B cell (primary cell): ENCODE data around the gene GPR35. TPM values are rescaled to one million over a fixed set of nuclear protein-coding genes. Genes with fewer than 3 reads are reported as not detected.

Experiments used
- ATAC-seq: fragments of 200-7000 bp; cut with Tn5 transposase; one replicate; pipeline ENCODE4 v1.10.0; 2021; ENCODE audit warnings: low read depth, mild to moderate bottlenecking, moderate number of reproducible peaks, moderate library complexity
- CTCF ChIA-PET: fragments of 350-600 bp; sonication (Branson Sonifier 250); formaldehyde crosslinking; loops from one replicate; lab custom pipeline; 2021; ENCODE audit warnings: antibody characterized with exemption, inconsistent platforms; lab: Charles Lee
- POLR2A ChIA-PET: fragments of 350-600 bp; sonication (Branson Sonifier 250); formaldehyde crosslinking; loops from one replicate; lab custom pipeline; 2021; ENCODE audit warnings: antibody characterized with exemption; lab: Charles Lee
- DNase-seq: peaks from one replicate; pipeline ENCODE4 v3.0.0; 2013
- H2AFZ ChIP-seq: 2 replicates; pipeline ENCODE4 v1.6.1; 2012; ENCODE audit warnings: mild to moderate bottlenecking, low read depth, low read length; ENCODE audit not compliant: insufficient read depth, poor library complexity, severe bottlenecking
- H3K27ac ChIP-seq, 2 donors: 1 replicate in 1 of 2; 2 replicates in 1 of 2; pipeline ENCODE4 v1.5.1; 2012 to 2013; ENCODE audit warnings: low read length in 2 of 2, mild to moderate bottlenecking in 2 of 2, moderate library complexity in 1 of 2
- H3K27me3 ChIP-seq, 4 experiments: fragments of 200-600 bp in 1 of 4; sonication (generic) in 1 of 4; replicated peaks in 1 of 4; 1 replicate in 2 of 4; 2 replicates in 2 of 4; pipeline versions ENCODE4 v1.6.1 to v1.7.0; 2013 to 2016; ENCODE audit warnings: low read length in 3 of 4, mild to moderate bottlenecking in 2 of 4, mixed read lengths in 1 of 4, moderate library complexity in 1 of 4; ENCODE audit not compliant: insufficient read depth in 4 of 4, control insufficient read depth in 3 of 4; ENCODE audit errors: control extremely low read depth in 1 of 4
- H3K36me3 ChIP-seq, 2 experiments: replicated peaks in 1 of 2; 1 replicate in 1 of 2; 2 replicates in 1 of 2; pipeline versions ENCODE4 v1.6.1 to v1.7.1; 2013; ENCODE audit warnings: low read length in 1 of 2; ENCODE audit not compliant: insufficient read depth in 2 of 2, control insufficient read depth in 1 of 2; ENCODE audit errors: control extremely low read depth in 1 of 2, extremely low read depth in 1 of 2
- H3K4me1 ChIP-seq, 2 donors: fragments of 200-600 bp in 1 of 2; sonication (generic) in 1 of 2; 1 replicate in 1 of 2; 2 replicates in 1 of 2; pipeline versions ENCODE4 v1.5.1 to v1.6.1; 2013 to 2017; ENCODE audit warnings: low read length in 2 of 2; ENCODE audit not compliant: control insufficient read depth in 2 of 2, insufficient read depth in 2 of 2
- H3K4me2 ChIP-seq: replicated peaks from 2 replicates; pipeline ENCODE3; 2012; ENCODE audit warnings: mild to moderate bottlenecking, low read depth, low read length; ENCODE audit not compliant: poor library complexity, severe bottlenecking
- H3K4me3 ChIP-seq, 5 experiments: fragments of 200-600 bp in 1 of 5; sonication (generic) in 1 of 5; 1 replicate in 3 of 5; 2 replicates in 2 of 5; pipeline versions ENCODE4 v1.5.1 to v1.7.0; 2011 to 2016; ENCODE audit warnings: low read length in 4 of 5, mild to moderate bottlenecking in 4 of 5, low read depth in 2 of 5, control low read depth in 1 of 5, moderate library complexity in 1 of 5; ENCODE audit not compliant: insufficient read depth in 1 of 5; ENCODE audit errors: control extremely low read depth in 1 of 5, extremely low read depth in 1 of 5
- H3K79me2 ChIP-seq: fragments of 200-600 bp; sonication (generic); one replicate; pipeline ENCODE4 v1.6.0; 2016; ENCODE audit warnings: low read length; ENCODE audit not compliant: control insufficient read depth, insufficient read depth
- H3K9ac ChIP-seq: fragments of 200-600 bp; sonication (generic); 2 replicates; pipeline ENCODE4 v1.6.1; 2017; ENCODE audit warnings: mild to moderate bottlenecking, low read length, moderate library complexity
- H3K9me3 ChIP-seq, 3 donors: one replicate each; pipeline versions ENCODE4 v1.6.1 to v1.7.1; 2013; ENCODE audit warnings: low read length in 2 of 3; ENCODE audit not compliant: control insufficient read depth in 2 of 3, insufficient read depth in 1 of 3; ENCODE audit errors: control extremely low read depth in 1 of 3
- H4K20me1 ChIP-seq: 2 replicates; pipeline ENCODE4 v1.6.0; 2012; ENCODE audit warnings: mild to moderate bottlenecking, low read length; ENCODE audit not compliant: insufficient read depth, control insufficient read depth, poor library complexity, severe bottlenecking
- H3K27ac Mint-ChIP-seq: one replicate; pipeline ENCODE4 v1.8.0; 2021; ENCODE audit warnings: mixed read lengths
- H3K27me3 Mint-ChIP-seq: one replicate; pipeline ENCODE4 v1.8.0; 2021; ENCODE audit warnings: mixed read lengths
- H3K4me1 Mint-ChIP-seq: one replicate; pipeline ENCODE4 v1.8.0; 2021; ENCODE audit warnings: mixed read lengths
- H3K4me3 Mint-ChIP-seq: one replicate; pipeline ENCODE4 v1.8.0; 2021; ENCODE audit warnings: mixed read lengths
- H3K9me3 Mint-ChIP-seq: one replicate; pipeline ENCODE4 v1.8.0; 2022; ENCODE audit warnings: mixed read lengths; ENCODE audit not compliant: insufficient read depth
- EZH2 ChIP-seq: IDR thresholded peaks from 2 replicates; pipeline ENCODE4 v1.6.1; 2012; ENCODE audit warnings: borderline replicate concordance, low read depth, mild to moderate bottlenecking, moderate library complexity, low read length; ENCODE audit not compliant: insufficient read depth, poor library complexity, severe bottlenecking
- WGBS: methylation state at CpG from one replicate; pipeline ENCODE4 v1.1.5; 2013; ENCODE audit warnings: missing lambda C conversion rate; ENCODE audit not compliant: insufficient coverage; 5-methylcytosine and 5-hydroxymethylcytosine counted together
- intact Hi-C: fragments of 100-400 bp; cut with micrococcal nuclease; formaldehyde crosslinking; loops from one replicate; pipeline ENCODE4 v1.10.0; 2022
- polyA plus RNA-seq: library from polyadenylated mRNA; depleted of rRNA; stranded (reverse); fragments of >200 nt; gene quantifications from 2 replicates; pipeline ENCODE4 v1.2.3, GENCODE V29; 2012
- total RNA-seq, 2 donors: library from RNA; stranded (reverse); fragments of 120-200 nt in 1 of 2; gene quantifications; 1 replicate in 1 of 2; 2 replicates in 1 of 2; pipeline versions ENCODE4 v1.2.3 to v1.2.4, GENCODE V29; 2013 to 2022
- TF ChIP-seq, protein P1 (sequence below): fragments of 200-600 bp; IDR thresholded peaks from one replicate; pipeline ENCODE4 v1.8.0; 2022; ENCODE audit warnings: antibody characterized with exemption, mild to moderate bottlenecking

GPR35 gene
- total and polyA plus RNA-seq, 2 donors (not counting 1 experiment from before 2014, with no cell fraction given), result 1.8 to 9.6 TPM

DNA sequence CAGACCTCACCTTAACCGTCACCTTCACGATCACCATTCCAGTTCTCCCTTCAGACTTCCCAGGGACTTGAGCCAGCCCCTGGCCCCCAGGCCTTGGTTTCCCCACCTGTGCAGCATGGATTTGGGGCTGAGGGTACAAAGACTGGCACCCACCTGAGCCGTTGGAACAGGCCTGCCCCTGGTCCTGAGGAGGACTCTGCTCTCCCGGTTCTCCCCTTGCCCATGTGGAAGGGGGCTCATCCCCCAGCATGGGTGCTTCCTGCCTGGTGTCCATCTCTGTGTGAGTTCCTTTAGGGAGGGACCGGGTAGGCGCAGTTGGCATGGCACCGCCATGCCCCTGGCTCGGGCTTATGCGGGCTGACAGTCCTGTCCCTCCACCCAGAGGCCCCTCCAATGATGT lies 10.9 kb upstream of the GPR35 start:
- no peaks in the 10 kb centered on the region for H3K27me3 Mint-ChIP-seq
- no peaks in the 10 kb centered on the region for H3K27me3 ChIP-seq
- no peaks in the 10 kb centered on the region for H3K36me3 ChIP-seq
- no peaks in the 10 kb centered on the region for H3K4me1 ChIP-seq
- H3K27ac ChIP-seq, result no peak overlapping the region
- H3K9ac ChIP-seq, result no peak overlapping the region
- intact Hi-C loops, result no loop called here
- no peaks in the 10 kb centered on the region for H3K9me3 Mint-ChIP-seq
- POLR2A ChIA-PET, result no interaction called here
- peaks cover 5% of the 10 kb centered on the region for H3K4me1 Mint-ChIP-seq
- no peak overlapping the region for H3K27ac Mint-ChIP-seq
- peaks cover 0 to 20% (median 6%) of the 10 kb centered on the region in 3 donors for H3K9me3 ChIP-seq
- H3K4me3 Mint-ChIP-seq, result no peak overlapping the region
- no peak for TF ChIP-seq EZH2
- TF ChIP-seq, protein P1, sequence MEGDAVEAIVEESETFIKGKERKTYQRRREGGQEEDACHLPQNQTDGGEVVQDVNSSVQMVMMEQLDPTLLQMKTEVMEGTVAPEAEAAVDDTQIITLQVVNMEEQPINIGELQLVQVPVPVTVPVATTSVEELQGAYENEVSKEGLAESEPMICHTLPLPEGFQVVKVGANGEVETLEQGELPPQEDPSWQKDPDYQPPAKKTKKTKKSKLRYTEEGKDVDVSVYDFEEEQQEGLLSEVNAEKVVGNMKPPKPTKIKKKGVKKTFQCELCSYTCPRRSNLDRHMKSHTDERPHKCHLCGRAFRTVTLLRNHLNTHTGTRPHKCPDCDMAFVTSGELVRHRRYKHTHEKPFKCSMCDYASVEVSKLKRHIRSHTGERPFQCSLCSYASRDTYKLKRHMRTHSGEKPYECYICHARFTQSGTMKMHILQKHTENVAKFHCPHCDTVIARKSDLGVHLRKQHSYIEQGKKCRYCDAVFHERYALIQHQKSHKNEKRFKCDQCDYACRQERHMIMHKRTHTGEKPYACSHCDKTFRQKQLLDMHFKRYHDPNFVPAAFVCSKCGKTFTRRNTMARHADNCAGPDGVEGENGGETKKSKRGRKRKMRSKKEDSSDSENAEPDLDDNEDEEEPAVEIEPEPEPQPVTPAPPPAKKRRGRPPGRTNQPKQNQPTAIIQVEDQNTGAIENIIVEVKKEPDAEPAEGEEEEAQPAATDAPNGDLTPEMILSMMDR, result no peak
- 98% methylated on average over 9 of the region's 9 CpGs for WGBS
- DNase-seq (no peak), ATAC-seq (no peak)
- CTCF ChIA-PET, result no interaction called here
- no peaks in the 10 kb centered on the region for H4K20me1 ChIP-seq
- no peak overlapping the region for H2AFZ ChIP-seq
- H3K4me3 ChIP-seq, result no peak overlapping the region
- no peaks in the 10 kb centered on the region for H3K79me2 ChIP-seq
- no peak overlapping the region for H3K4me2 ChIP-seq

DNA sequence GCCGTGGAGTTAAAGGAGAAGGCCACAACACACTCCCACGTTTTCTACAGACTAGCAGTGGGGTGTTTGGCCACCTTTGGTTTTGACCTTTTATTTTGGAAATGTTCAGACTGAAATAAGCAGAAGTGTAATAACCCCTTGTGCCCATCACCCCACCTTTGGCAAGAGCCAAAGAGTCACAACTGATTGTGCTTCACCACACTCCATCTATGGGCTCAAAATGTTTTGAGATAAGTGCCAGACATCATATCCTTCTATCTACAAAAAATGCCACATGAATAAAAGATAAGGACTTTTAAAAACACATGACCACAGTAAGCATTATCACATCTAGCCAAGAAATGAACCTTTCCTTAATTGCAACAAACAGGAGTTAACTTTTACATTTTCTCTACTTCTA lies 9.9 kb upstream of the GPR35 start:
- Mint-ChIP-seq H3K4me1 (peaks cover 5% of the 10 kb centered on the region), H3K9me3 (no peaks in the 10 kb centered on the region), H3K27ac (no peak overlapping the region), H3K4me3 (no peak overlapping the region), H3K27me3 (no peaks in the 10 kb centered on the region)
- CTCF ChIA-PET, result no interaction called here
- H4K20me1 ChIP-seq, result no peaks in the 10 kb centered on the region
- no peak overlapping the region for H3K4me3 ChIP-seq
- ATAC-seq, result no peak
- no CpG with 5 or more reads among the region's 2 CpGs for WGBS
- no peak overlapping the region for H3K27ac ChIP-seq
- no peaks in the 10 kb centered on the region for H3K27me3 ChIP-seq
- peaks cover 0 to 20% (median 6%) of the 10 kb centered on the region in 3 donors for H3K9me3 ChIP-seq
- no peak for DNase-seq
- no peaks in the 10 kb centered on the region for H3K79me2 ChIP-seq
- intact Hi-C loops, result no loop called here
- peaks cover 3 to 5% of the 10 kb centered on the region in 2 donors for H3K4me1 ChIP-seq
- POLR2A ChIA-PET, result no interaction called here
- H3K36me3 ChIP-seq, result no peaks in the 10 kb centered on the region
- no peak overlapping the region for H3K9ac ChIP-seq
- H3K4me2 ChIP-seq, result no peak overlapping the region
- no peak overlapping the region for H2AFZ ChIP-seq
- TF ChIP-seq EZH2, result no peak
- TF ChIP-seq, protein P1, result no peak
